NCI-H1105 (cell line): ENCODE data around the gene MICOS13.

Experiments used
- DNase-seq: peaks from one replicate; lab custom pipeline; 2025; lab: John Stamatoyannopoulos, UW

The MICOS13 gene

GRCh38 chr19:5628461-5628860, 51.9 kb downstream of the MICOS13 start:
- DNase-seq = no peak
